NCI-H226 (cell line): ENCODE measurements around the gene SAPCD1.

ENCODE experiments used
- DNase-seq: peaks from one replicate; pipeline ENCODE4 v3.0.0-alpha.2; 2015

Gene SAPCD1

GRCh38 chr6:31762356-31762755 is at the start of gene SAPCD1:
TSS of gene SAPCD1 (plus strand) at chr6:31762656. CDS start at chr6:31763055, 399 bp downstream.
- no peak for DNase-seq

- no peak for DNase-seq
Observed at GRCh38 chr6:31713465-31713864, 49.0 kb upstream of the SAPCD1 start.

- DNase-seq: no peak
Observed at GRCh38 chr6:31713991-31714684, 48.3 kb upstream of the SAPCD1 start.

GRCh38 chr6:31715022-31715958 is 47.2 kb upstream of the SAPCD1 start, which contains the start of gene LY6G6D:
TSS of gene LY6G6D (plus strand) at chr6:31715348. CDS start at chr6:31715356, 8 bp downstream.
- DNase-seq: no peak

- DNase-seq: no peak
Observed at GRCh38 chr6:31717499-31718222, 44.8 kb upstream of the SAPCD1 start.

GRCh38 chr6:31718265-31718664 is 44.2 kb upstream of the SAPCD1 start:
- no peak for DNase-seq

GRCh38 chr6:31719001-31719400 is 43.5 kb upstream of the SAPCD1 start:
- no peak for DNase-seq

- DNase-seq: no peak
Observed at GRCh38 chr6:31720196-31720770, 42.2 kb upstream of the SAPCD1 start.

GRCh38 chr6:31721351-31722020 is 41.0 kb upstream of the SAPCD1 start, which contains the start of gene LY6G6C:
TSS of gene LY6G6C (minus strand) at chr6:31721746. CDS start at chr6:31721679, 67 bp downstream.
- no peak for DNase-seq

- DNase-seq: no peak
Observed at GRCh38 chr6:31722173-31722572, 40.3 kb upstream of the SAPCD1 start.

- DNase-seq: no peak
Observed at GRCh38 chr6:31723245-31723979, 39.0 kb upstream of the SAPCD1 start, which contains the start of gene MPIG6B. TSS of gene MPIG6B (plus strand) at chr6:31723373. CDS start at chr6:31723384, 11 bp downstream.

GRCh38 chr6:31723980-31724691 is 38.3 kb upstream of the SAPCD1 start:
- no peak for DNase-seq

- peak; percentile 91 for DNase-seq
Observed at GRCh38 chr6:31725502-31726350, 36.7 kb upstream of the SAPCD1 start.

- no peak for DNase-seq
Observed at GRCh38 chr6:31727034-31727716, 35.3 kb upstream of the SAPCD1 start.

- DNase-seq: no peak
Observed at GRCh38 chr6:31727717-31728671, 34.5 kb upstream of the SAPCD1 start.

GRCh38 chr6:31728767-31729514 is 33.5 kb upstream of the SAPCD1 start, which contains the start of gene DDAH2:
TSS of gene DDAH2 (minus strand) at chr6:31729299. CDS start at chr6:31729161, 138 bp downstream.
- DNase-seq: no peak

- DNase-seq: peak; percentile 79
Observed at GRCh38 chr6:31729515-31729978, 32.9 kb upstream of the SAPCD1 start.
